ENCODE data around the gene HSBP1.

GRCh38 chr16:83843657-83844056, 35.9 kb downstream of the HSBP1 start:
- no peak for TF ChIP-seq CTCF (IDR thresholded peaks at IDR 0.05)
- TF ChIP-seq POLR2A (IDR thresholded peaks at IDR 0.05) = no peak

Data from lower leg skin (tissue), 3 donors.